Measurements from ENCODE around the gene DDRGK1. TPM values are rescaled to one million over a fixed set of nuclear protein-coding genes. Genes with fewer than 3 reads are reported as not detected.

DDRGK1 gene
- total RNA-seq, 1 experiment from 2014 or later, result 72.0 TPM

DNA sequence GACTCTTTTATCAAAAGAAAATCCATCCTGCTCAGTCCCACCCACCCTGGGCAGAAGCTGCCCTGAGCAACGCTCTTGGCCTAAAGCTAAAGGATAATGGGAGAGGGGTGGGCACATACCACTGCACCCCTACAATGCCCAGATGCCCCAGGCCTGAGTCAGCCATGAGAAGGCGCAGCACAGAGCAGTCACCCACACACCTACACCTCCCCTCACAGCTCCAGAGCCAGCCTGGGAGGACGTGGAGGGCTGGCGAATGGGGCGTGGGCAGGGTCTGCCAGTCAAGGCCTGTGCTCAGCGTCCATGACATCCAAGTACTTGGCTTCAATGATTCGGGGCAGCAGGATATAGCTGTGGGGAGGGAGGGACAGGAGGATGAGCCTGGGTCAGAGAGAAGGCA lies 23.0 kb upstream of the DDRGK1 start:
- H3K4me1 ChIP-seq (ENCODE audit: insufficient read depth, low read length, poor library complexity, severe bottlenecking), result no peaks in the 10 kb centered on the region
- intact Hi-C loops (cut with micrococcal nuclease; ENCODE audit: unreplicated experiment), result no loop called here
- H3K9me3 ChIP-seq (ENCODE audit: low read depth, low read length, poor library complexity, severe bottlenecking), result no peaks in the 10 kb centered on the region
- no peak overlapping the region for H3K4me3 ChIP-seq (ENCODE audit: low read depth, low read length, poor library complexity, severe bottlenecking)
- POLR2A ChIA-PET (ENCODE audit: low non-redundant PET), result no interaction called here
- CTCF ChIA-PET, result no interaction called here
- no peak overlapping the region for H3K27ac ChIP-seq (ENCODE audit: low read depth, low read length, poor library complexity, severe bottlenecking)
- DNase-seq (ENCODE audit: low spot score), result no peak
- no TSS peak for BruUV-seq (replicated peaks)
- TF ChIP-seq, protein P1, sequence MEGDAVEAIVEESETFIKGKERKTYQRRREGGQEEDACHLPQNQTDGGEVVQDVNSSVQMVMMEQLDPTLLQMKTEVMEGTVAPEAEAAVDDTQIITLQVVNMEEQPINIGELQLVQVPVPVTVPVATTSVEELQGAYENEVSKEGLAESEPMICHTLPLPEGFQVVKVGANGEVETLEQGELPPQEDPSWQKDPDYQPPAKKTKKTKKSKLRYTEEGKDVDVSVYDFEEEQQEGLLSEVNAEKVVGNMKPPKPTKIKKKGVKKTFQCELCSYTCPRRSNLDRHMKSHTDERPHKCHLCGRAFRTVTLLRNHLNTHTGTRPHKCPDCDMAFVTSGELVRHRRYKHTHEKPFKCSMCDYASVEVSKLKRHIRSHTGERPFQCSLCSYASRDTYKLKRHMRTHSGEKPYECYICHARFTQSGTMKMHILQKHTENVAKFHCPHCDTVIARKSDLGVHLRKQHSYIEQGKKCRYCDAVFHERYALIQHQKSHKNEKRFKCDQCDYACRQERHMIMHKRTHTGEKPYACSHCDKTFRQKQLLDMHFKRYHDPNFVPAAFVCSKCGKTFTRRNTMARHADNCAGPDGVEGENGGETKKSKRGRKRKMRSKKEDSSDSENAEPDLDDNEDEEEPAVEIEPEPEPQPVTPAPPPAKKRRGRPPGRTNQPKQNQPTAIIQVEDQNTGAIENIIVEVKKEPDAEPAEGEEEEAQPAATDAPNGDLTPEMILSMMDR (conservative IDR thresholded peaks at IDR 0.05; ENCODE audit: low read depth, low read length), result no peak
- H3K36me3 ChIP-seq (ENCODE audit: insufficient read depth, low read length, poor library complexity, severe bottlenecking), result no peaks in the 10 kb centered on the region
- H3K27me3 ChIP-seq (replicated peaks; ENCODE audit: insufficient read depth, low read depth, low read length, poor library complexity), result no peaks in the 10 kb centered on the region

DNA sequence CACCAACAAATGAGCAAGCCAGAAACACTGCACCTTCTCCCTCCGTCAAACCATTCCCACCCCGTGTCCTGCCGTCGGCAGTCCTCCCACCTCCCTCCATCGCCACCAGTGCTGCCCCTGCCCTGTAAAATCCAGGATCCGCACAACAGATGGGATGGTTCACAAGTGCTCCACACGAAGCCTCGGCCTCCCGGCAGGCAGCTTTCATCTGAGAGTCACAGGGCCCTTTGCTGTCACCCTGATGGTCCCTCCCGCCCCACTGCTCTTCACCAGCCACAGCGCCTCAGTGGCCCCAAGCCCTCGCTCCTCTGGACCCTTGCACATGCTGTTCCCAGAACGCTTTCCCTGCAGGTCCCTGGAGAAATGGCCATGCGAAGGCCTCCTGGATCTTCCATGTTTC lies 22.4 kb upstream of the DDRGK1 start:
- CTCF ChIA-PET, result no interaction called here
- POLR2A ChIA-PET (ENCODE audit: low non-redundant PET), result no interaction called here
- BruUV-seq (replicated peaks), result no TSS peak
- Histone ChIP-seq H3K4me3 (ENCODE audit: low read depth, low read length, poor library complexity, severe bottlenecking) (no peak overlapping the region), H3K27me3 (replicated peaks; ENCODE audit: insufficient read depth, low read depth, low read length, poor library complexity) (no peaks in the 10 kb centered on the region), H3K36me3 (ENCODE audit: insufficient read depth, low read length, poor library complexity, severe bottlenecking) (no peaks in the 10 kb centered on the region), H3K9me3 (ENCODE audit: low read depth, low read length, poor library complexity, severe bottlenecking) (no peaks in the 10 kb centered on the region), H3K4me1 (ENCODE audit: insufficient read depth, low read length, poor library complexity, severe bottlenecking) (no peaks in the 10 kb centered on the region), H3K27ac (ENCODE audit: low read depth, low read length, poor library complexity, severe bottlenecking) (no peak overlapping the region)
- TF ChIP-seq EZH2 (IDR thresholded peaks at IDR 0.05; ENCODE audit: borderline replicate concordance, low read depth, low read length, poor library complexity, severe bottlenecking), result no peak
- TF ChIP-seq, protein P1 (conservative IDR thresholded peaks at IDR 0.05; ENCODE audit: low read depth, low read length), result no peak
- intact Hi-C loops (cut with micrococcal nuclease; ENCODE audit: unreplicated experiment), result no loop called here
- no peak for DNase-seq (ENCODE audit: low spot score)

DNA sequence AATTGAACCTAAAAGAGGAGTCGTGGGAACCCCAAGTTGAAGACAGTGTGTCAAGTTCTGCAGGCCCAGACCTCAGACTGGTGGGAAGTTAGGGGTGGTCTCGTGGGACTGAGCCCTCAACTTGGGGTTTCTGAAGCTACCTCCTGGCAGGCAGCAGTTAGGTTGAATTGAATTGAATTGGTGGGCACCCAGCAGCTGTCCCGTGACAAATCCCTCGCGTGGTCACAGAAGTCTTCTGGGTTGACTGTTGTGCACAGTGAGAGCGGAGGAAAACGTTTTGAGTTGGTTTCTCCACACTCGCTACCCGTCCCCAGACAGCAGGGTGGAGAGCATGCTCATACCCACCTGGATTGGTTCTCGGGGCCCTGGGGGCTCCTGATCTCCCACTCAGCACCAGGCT lies 21.6 kb upstream of the DDRGK1 start:
- CTCF ChIA-PET, result no interaction called here
- POLR2A ChIA-PET (ENCODE audit: low non-redundant PET), result no interaction called here
- Histone ChIP-seq H3K27ac (ENCODE audit: low read depth, low read length, poor library complexity, severe bottlenecking) (no peak overlapping the region), H3K36me3 (ENCODE audit: insufficient read depth, low read length, poor library complexity, severe bottlenecking) (peaks cover 4% of the 10 kb centered on the region), H3K9me3 (ENCODE audit: low read depth, low read length, poor library complexity, severe bottlenecking) (no peaks in the 10 kb centered on the region), H3K4me1 (ENCODE audit: insufficient read depth, low read length, poor library complexity, severe bottlenecking) (no peaks in the 10 kb centered on the region), H3K27me3 (replicated peaks; ENCODE audit: insufficient read depth, low read depth, low read length, poor library complexity) (no peaks in the 10 kb centered on the region), H3K4me3 (ENCODE audit: low read depth, low read length, poor library complexity, severe bottlenecking) (no peak overlapping the region)
- DNase-seq (ENCODE audit: low spot score), result no peak
- TF ChIP-seq, protein P1 (conservative IDR thresholded peaks at IDR 0.05; ENCODE audit: low read depth, low read length), result no peak
- no peak for TF ChIP-seq EZH2 (IDR thresholded peaks at IDR 0.05; ENCODE audit: borderline replicate concordance, low read depth, low read length, poor library complexity, severe bottlenecking)
- intact Hi-C loops (cut with micrococcal nuclease; ENCODE audit: unreplicated experiment), result no loop called here
- BruUV-seq (replicated peaks), result no TSS peak
